Endothelial cell of hepatic sinusoid (primary cell): ENCODE results near the gene PLEKHA7.

Experiments used
- in situ Hi-C: cut with HindIII; loops from 2 replicates; pipeline ENCODE4 v1.10.0; 2017; ENCODE audit warnings: low sequenced_read_pairs

The PLEKHA7 gene

DNA sequence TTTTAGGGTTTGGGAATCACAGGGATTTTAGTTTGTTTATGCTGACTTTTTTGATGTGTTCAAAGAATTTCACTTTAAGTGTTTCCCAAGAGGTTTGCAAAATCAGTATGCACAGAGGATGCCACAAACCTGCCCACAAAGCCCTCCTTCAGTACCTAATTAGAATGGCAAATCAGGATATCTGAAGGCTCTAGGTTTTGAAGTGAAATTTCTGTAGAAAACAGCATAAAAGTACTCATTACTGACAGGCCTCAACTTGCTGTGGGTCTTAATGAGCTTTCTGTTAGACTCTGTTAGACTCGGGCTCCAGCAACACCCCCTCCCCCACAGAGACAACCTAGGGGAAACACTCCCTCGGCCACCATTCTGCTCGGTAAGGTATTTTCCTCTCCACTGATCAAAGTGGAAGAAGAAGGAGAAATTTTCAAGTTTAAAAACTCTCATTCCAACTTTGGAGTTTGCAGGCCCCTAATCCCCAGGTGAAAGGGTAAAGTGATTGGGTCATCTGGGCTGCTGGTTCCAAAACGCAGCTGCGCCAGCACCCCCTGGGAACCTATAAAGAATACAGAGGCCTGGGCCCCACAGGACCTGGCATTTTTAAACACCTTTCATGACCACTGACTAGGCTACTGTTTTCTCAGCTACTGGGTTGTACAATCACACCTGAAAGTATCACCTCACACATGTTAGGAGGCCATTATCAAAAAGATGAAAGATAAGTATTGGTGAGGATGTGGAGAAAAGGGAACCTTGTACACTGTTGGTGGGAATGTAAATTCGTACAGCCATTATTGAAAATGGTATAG is 67.5 kb downstream of the PLEKHA7 start:
- in situ Hi-C loops = loop anchor here (5.0 kb wide), 2 partner anchors 36 to 121 kb away; no protein-coding TSS in a partner anchor

DNA sequence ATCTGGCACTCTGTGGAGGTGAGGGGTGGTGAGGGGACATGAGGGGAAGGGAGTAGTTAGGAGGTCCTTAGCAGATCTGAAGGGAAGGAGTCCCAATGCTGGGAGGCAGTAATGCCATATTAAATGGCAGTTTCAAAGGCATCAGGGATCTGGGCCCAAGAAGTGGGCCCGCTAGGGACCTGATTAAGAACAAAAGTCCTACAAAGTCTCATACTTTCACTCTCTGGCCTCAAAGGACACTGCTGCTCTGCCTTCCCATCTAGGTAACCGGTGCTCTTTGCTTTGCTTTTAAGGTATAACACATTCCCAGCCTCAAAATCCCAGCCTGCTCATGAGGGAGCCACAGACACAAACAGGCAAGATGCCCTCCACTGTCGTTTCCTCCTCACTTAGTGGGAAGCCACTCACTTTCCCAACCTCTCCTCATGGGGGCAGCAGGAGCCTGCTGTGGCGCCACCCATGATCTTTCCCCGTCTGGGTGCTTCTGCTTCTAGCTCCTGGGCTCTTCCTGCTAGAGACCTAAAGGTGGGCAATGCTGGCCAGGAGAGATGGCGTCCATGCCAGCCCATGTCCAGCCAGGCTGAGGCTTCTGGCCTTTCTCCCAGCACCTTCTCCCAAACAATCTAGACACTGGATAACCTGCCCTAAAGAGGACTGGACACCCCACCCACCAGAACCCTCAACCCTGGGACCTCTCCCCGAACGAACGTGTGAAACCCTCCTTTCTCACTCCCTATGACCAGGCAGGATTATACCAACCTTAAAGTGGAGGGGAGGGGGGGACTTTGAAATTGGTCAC is 68.3 kb downstream of the PLEKHA7 start:
- in situ Hi-C loops = loop anchor here (5.0 kb wide), 2 partner anchors 36 to 121 kb away; no protein-coding TSS in a partner anchor

DNA sequence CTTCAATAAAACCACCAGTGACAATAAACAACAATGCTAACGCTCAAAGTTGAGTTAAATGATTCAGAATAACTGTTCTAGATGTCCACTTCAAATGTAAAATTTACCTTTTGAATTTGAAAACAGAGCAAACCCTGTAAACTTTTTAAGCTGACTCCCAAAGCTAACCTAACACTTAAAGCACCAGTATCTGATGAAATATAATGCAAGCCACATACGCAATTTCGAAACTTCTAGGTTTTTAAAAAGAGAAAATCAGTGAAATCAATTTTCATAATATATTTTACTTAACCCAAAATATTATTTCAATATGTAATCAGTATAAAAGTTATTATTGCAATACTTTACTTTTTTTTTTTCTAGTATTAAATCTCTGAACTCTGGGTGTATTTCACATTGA is 71.3 kb downstream of the PLEKHA7 start:
- in situ Hi-C loops = no loop called here

DNA sequence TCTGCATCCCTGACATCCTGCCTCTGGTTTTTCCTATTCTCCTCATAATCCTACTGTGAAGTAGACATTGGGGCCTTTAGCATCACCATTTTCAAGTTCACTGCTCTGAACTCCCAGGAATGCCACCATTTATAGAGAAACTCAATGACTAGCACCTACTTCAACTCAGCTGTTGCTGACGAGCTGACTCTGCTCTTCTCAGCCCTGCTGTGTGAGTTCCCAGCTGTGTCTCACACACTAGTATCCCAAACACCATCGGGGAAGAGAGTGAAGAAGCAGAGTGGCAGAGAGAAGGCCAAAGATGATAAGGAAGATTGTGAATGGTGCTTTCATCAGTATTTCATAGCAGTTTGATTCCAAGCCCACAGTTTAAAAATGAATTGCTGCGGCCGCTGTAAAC is 71.9 kb downstream of the PLEKHA7 start:
- in situ Hi-C loops = no loop called here

DNA sequence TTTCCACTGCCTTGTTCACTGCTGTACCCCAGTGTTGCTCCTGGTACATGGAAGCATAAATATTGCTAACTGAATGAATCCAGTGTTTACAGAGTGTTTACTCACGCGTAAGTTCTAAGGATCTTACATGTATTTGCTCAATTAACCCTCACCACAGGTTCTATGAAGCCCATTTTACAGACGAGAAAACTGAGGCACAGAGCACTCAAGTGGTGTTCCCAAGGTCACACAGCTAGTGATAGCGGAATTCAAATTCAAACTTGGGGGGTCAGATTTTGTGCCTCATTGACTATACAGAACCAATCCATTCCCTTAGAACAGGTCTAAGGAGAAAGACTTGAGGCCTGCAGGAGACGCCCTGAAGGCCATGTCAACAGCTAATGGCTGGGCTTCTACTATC is 72.3 kb downstream of the PLEKHA7 start:
- in situ Hi-C loops = no loop called here

DNA sequence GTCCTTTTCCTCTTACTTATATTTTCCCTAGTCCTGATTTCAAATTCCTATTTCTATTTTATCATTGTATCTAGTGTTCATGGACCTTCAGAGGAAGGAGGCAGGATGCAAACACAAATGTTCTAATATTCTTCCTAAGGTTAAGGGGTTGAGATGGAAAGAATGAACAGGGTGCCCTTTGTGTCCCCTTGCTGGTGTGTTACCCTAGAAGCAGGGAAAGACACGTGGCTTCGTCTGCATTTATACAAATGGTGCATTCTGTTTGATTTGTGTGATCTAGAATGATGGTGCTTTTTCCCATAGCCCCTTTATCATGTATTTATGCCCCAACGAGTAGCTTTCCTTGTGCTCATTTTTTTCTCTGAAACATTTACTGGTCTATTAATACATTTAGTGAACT is 76.2 kb downstream of the PLEKHA7 start:
- in situ Hi-C loops = no loop called here

DNA sequence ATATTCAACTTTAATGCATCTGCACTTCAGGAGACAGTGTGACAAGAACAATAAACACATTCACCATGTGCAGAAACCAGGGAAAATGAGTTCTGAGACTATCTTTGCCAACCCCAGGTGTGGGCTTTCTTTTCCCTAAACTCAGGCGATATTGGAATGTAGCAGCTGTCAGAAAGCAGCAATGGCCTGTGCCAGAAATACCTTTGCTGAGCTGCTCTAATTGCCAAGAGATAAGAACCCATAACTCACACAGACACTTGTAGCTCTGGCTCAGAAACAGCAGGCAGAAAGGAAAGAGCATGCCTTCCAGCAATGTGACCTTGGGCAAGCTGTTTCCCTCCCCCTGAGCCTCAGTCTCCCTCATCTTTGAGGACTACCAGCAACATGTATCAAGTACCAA is 77.6 kb downstream of the PLEKHA7 start:
- in situ Hi-C loops = no loop called here

DNA sequence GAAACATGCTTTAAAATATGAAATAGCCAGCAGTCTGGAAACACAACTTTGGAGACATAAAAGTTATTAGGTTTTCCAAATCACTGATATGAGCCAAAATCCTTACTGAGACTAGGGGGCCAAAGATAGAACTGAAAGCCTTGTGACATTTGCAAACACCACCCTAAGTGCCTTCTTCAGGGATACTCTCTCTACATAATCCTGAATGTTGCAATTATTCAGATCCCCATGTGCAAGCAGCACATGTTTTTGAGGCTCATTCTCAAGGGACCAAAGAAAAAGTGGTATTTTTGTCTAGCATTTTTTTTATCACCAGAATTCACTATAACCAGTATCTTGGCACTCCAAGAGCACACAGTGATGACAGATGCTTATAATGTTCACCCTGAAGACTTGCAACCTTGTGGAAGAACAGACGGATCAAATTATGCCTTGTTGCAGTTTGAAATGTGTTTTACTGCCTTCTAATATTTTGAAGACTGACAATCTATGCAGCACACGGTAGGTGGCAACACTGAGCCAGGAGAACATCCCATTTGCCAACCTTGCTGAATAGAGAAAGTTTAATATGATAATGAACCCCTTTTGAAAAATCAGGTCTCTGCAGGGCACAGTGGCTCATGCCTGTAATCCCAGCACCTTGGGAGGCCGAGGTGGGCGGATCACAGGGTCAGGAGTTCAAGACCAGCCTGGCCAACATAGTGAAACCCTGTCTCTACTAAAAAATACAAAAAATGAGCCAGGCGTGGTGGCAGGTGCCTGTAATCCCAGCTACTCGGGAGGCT is 78.5 kb downstream of the PLEKHA7 start:
- in situ Hi-C loops = no loop called here

DNA sequence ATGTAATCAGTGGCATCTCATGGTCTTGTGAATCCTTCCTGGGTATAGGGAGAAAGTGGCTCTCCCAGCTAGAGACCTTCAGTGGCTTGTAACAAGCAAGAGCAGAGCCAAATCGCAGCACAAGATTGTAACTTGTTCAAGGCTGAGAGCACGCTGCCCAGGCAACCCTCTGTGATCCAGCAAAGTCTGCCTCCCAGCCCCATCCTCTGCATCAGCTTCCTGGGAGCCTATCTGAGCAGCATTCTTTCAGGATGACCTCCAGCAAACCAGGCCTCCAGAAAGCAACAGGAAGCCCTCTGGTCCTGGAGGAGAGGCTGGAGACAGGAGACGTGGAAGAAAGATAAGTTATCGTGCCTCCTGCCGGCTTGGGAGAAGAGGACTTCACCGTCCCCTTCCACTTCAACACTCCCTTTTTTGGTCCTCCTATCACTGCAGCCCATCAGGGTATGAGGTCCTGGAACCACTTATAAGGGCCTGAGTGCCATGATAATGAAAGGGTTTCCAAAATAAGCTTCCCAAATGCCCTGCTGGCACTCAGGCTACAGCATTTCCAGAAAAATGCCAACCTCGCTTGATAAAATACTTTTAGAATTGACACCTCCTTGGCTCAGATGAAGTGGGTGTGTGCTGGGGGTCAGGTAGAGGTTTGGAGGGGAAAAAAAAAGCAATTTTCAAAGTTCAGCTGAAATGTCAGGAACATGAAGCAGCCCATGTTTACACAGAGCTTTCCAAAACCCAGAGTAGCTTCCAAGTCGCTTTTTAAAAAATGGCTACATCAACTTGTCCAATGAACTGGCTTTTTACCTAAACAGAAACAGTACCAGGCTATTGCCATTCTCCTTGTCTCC is 80.2 kb downstream of the PLEKHA7 start:
- in situ Hi-C loops = no loop called here

DNA sequence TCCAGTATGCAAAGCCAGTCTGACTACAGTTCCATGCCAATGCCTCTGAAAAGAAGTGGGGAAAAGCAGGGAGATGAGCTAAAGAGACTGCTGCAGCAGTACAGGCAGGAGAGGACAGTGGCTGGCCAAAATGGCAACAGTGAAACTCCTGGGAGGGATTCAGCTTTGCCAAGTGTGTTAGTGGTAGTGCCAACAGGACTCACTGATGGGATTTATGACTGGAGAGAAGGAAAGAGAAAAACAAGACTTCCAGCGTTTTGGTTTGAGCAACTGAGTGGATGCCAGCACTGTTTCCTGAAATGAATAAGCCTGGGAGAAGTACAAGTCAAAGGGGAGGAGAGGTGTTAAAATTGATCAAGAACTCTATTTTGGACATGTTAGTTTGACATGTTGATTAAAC is 80.9 kb downstream of the PLEKHA7 start:
- in situ Hi-C loops = no loop called here

DNA sequence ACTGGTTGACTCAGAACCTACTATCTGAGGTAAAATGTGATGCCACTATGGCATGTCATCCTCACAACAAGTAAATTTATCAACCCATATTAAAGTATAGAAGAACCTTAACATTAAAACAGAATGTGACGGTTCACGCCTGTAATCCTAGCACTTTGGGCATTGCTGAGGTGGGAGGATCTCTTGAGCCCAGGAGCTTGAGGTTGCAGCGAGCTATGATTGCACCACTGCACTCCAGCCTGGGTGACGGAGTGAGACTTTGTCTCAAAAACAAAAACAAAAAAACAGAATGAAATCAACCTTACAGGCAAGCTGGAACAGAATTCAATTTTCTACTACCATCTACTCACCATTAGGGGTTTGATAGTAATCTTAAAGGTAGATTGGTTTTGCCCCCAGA is 86.2 kb downstream of the PLEKHA7 start:
- in situ Hi-C loops = no loop called here

DNA sequence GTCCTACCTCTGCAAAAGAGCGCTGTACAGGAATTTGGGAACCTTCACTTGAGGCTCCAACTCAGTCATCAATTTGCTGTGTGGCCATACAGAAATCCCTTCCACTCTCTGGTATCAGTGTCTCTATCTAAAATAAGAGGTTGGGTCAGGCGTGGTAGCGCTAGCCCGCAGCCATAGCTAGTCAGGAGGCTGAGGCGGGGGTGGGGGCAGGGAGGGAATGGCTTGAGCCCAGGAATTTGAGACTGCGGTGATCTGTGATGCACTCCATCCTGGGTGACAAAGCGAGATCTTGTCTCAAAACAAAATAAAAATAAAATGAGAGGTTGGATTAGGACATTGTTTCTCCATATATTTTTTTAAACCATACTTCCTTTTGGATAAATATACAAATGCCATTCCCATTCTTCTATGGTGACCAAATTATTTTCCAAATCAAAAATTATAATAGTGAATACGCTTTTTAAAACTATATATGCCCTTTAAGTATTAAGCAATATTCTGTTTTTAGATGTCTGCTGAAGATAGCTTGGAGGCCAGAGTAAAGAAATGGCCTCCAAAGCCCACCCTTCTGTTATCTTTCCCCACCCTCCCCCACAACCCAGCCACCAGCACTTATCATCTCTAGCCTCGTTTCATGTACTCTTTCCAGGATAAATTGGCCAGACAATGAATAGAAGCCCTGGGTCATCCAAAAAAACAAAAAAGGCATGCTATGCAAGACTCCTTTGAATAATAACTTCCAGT is 87.2 kb downstream of the PLEKHA7 start:
- in situ Hi-C loops = no loop called here

DNA sequence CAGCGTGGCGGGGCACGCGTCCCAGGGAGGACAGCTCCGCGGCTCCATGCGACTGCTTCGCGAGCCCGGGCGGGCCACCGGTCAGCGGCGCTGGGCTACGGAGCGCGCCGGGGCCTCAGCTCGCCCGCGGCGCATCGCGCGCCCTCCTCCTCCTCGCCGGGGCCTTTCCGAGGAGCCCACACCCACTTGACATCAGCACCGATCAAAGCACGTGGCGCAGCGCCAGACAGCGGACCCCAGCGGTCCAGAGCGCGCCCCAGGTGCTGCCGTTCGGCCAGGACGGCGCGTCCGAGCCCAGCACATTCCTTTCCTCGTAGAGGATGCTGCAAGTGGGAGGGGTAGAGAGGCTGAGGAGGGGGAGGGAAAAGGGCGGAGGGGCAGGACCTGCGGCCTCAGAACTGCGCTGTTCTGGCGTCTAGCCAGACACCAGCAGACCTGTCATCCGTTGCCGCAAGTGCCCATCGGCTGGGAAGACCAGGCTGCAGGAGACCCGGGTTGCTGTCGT is 88.6 kb downstream of the PLEKHA7 start:
- in situ Hi-C loops = no loop called here

DNA sequence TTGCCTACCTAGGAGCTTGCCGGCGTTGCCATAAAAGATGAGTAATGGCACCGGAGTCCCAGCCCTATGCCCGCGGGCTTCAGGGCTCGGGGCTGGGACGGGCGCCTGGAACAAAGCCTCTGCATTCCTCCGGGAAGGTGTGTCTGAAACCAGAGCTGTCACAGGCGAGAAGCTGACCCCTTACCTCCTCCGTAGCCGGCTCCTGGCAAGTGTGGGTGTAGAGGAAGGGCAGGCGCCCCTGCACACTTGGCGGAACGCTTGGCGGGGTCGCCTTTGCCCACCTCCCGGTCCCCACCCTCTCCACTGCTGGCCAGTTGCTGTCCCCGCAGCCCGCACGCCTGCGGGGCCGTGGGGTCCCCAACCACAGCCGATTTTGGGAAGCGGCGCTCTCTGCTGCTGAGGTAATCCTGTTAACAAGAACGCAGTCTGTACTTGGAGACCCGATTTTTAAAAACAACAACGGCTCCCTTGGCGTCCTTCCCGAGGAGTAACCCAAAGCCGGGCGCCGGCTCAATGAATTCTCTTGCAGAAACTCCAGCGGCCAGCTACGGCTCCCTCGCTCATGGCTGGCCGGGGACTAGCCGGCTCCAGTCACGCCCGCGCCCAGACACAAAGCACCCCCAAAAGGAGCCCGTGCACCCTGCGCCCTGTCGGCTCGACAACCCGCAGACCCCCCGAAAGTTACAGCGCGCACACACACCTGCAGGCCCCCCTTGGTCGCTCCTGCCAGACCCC is 89.2 kb downstream of the PLEKHA7 start:
- in situ Hi-C loops = no loop called here

DNA sequence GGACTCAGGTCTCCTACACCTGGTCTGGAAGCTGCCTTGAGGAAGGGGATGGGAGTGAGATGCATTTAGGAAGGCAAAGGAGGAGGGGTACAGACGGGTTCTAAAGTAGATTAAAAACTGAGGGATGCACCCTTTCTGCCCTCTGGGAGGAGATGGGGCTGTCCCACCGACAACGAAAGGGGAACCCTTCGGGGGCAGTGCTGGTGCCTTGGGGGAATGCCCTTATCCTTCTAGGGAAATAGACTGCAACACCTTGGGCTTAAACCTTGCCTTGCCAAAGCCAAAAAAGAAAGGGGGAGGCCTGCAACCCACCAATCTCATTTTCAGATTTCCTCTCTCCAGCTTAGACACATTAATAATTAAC is 89.8 kb downstream of the PLEKHA7 start:
- in situ Hi-C loops = no loop called here

DNA sequence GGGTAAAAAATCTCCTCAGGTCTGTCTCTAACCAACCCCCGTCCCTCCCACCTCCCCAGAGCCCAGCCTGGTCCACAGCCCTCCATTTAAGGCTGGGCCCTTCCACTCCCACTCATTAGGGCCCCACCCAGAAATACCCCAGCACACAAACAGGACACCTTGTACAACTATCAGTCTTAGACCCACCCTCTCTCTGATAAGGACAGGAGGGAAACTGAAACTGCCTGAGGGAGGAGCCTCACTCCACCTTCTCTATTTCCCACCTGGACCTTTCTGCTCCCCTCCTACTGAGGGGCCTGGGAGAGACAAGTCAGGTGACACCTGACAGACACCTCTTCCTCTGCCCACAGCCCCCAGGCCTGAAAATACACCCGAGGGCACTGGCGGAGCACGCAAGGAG is 90.2 kb downstream of the PLEKHA7 start:
- in situ Hi-C loops = no loop called here

DNA sequence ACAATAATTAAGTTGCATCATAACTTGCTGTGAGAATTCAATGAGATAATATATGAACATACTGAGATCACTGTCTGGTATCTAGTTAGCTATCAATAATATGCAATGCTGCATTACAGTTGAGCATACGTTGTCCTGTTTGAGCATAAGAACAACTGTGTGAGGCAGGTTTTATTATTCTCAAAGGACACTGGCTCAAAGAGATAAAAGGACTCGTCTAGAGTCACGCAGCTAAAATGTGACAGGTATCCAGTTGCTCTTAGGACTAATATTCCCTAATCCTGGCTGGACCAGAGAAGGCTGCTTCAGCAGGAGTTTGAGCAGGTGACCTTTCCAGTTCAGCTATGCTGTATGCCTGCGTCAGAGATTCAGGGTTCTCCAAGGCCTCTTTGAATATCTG is 92.5 kb downstream of the PLEKHA7 start:
- in situ Hi-C loops = no loop called here

DNA sequence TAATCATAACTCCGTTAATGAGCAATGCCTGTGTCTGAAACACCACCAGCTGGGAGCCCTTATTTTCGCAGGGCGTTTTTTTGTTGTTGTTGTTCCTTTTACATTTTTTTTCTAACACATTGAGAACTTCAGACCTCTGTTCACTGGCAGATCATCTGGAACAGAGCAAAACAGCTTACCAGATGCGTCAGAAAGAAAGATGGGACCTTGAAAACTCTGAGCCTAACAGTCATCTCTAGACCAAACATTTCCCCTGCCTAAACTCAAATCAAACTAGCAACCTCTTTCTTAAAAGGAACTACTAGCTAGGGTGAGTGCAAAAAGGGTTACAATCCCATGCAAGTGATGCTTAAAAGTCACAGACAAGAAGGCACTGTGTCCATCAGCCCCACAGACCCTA is 93.2 kb downstream of the PLEKHA7 start:
- in situ Hi-C loops = no loop called here

DNA sequence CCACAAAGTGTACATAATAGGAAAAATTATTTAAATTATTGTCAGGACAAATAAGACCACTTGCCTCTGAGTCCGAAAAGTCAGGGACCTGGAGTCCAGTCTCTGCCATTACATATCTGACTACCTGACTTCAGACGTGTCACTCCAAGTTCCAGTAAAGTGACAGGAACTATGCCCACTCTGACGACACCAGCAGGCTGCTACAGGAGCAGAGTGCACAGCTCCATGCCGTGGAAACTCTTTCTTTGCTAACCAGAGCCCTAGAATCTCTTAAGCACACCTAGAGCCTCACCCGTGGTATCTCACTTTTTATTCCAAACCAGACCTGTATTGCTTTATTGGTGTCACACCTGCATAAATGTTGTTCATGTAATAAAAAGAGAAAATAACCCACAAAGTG is 93.7 kb downstream of the PLEKHA7 start:
- in situ Hi-C loops = no loop called here
